ENCODE data around the gene FAF1. TPM values are rescaled to one million over a fixed set of nuclear protein-coding genes. Genes with fewer than 3 reads are reported as not detected.

FAF1 gene
- total RNA-seq, 2 experiments from 2014 or later, result 42.3 to 114 TPM

GRCh38 chr1:50593515-50593914, 366.6 kb downstream of the FAF1 start:
- intact Hi-C loops (cut with micrococcal nuclease; ENCODE audit: unreplicated experiment), result no loop called here
- H2AFZ ChIP-seq (ENCODE audit: low read length), result no peak overlapping the region
- no peak for DNase-seq (ENCODE audit: low spot score)
- BruUV-seq (replicated peaks), result no TSS peak
- CTCF ChIA-PET (ENCODE audit: unreplicated experiment), result no interaction called here
- H3K9me2 ChIP-seq (ENCODE audit: insufficient read depth, low read length), result no peaks in the 10 kb centered on the region
- no peak overlapping the region for H3K27ac ChIP-seq (ENCODE audit: low read depth, low read length, poor library complexity, severe bottlenecking)
- POLR2A ChIA-PET, result no interaction called here
- peaks cover 25% of the 10 kb centered on the region for H3K36me3 ChIP-seq (ENCODE audit: insufficient read depth, low read length)
- H3K4me1 ChIP-seq (ENCODE audit: insufficient read depth, low read length, poor library complexity, severe bottlenecking), result no peaks in the 10 kb centered on the region
- TF ChIP-seq EZH2phosphoT487 (IDR thresholded peaks at IDR 0.05; ENCODE audit: borderline replicate concordance, low read depth, low read length) (no peak), CTCF (conservative IDR thresholded peaks at IDR 0.05; ENCODE audit: low read length) (no peak)
- H3K4me2 ChIP-seq (ENCODE audit: low read length), result no peak overlapping the region
- no peaks in the 10 kb centered on the region for H4K20me1 ChIP-seq (ENCODE audit: insufficient read depth, low read length)
- H3K79me2 ChIP-seq (ENCODE audit: insufficient read depth, low read depth, low read length), result no peaks in the 10 kb centered on the region
- H3K4me3 ChIP-seq (ENCODE audit: low read depth, low read length, poor library complexity, severe bottlenecking), result no peak overlapping the region
- H3K9me3 ChIP-seq (ENCODE audit: low read length), result no peaks in the 10 kb centered on the region

GRCh38 chr1:50591598-50591997, 368.5 kb downstream of the FAF1 start:
- no peaks in the 10 kb centered on the region for H3K79me2 ChIP-seq (ENCODE audit: insufficient read depth, low read depth, low read length)
- H3K36me3 ChIP-seq (ENCODE audit: insufficient read depth, low read length), result peaks cover 25% of the 10 kb centered on the region
- no peaks in the 10 kb centered on the region for H3K9me2 ChIP-seq (ENCODE audit: insufficient read depth, low read length)
- no peak overlapping the region for H3K27ac ChIP-seq (ENCODE audit: low read depth, low read length, poor library complexity, severe bottlenecking)
- intact Hi-C loops (cut with micrococcal nuclease; ENCODE audit: unreplicated experiment), result no loop called here
- no peak overlapping the region for H3K4me3 ChIP-seq (ENCODE audit: low read depth, low read length, poor library complexity, severe bottlenecking)
- no peak overlapping the region for H2AFZ ChIP-seq (ENCODE audit: low read length)
- no TSS peak for BruUV-seq (replicated peaks)
- POLR2A ChIA-PET, result no interaction called here
- DNase-seq (ENCODE audit: low spot score), result no peak
- no peaks in the 10 kb centered on the region for H3K9me3 ChIP-seq (ENCODE audit: low read length)
- no peaks in the 10 kb centered on the region for H3K4me1 ChIP-seq (ENCODE audit: insufficient read depth, low read length, poor library complexity, severe bottlenecking)
- CTCF ChIA-PET (ENCODE audit: unreplicated experiment), result no interaction called here
- no peak for TF ChIP-seq EZH2phosphoT487 (IDR thresholded peaks at IDR 0.05; ENCODE audit: borderline replicate concordance, low read depth, low read length)
- TF ChIP-seq CTCF (conservative IDR thresholded peaks at IDR 0.05; ENCODE audit: low read length), result no peak
- H4K20me1 ChIP-seq (ENCODE audit: insufficient read depth, low read length), result no peaks in the 10 kb centered on the region
- no peak overlapping the region for H3K4me2 ChIP-seq (ENCODE audit: low read length)

GRCh38 chr1:50582346-50582745, 377.7 kb downstream of the FAF1 start:
- Histone ChIP-seq H4K20me1 (ENCODE audit: insufficient read depth, low read length) (peaks cover 4% of the 10 kb centered on the region; the same call in 1 of the 2 replicates), H3K27ac (ENCODE audit: low read depth, low read length, poor library complexity, severe bottlenecking) (no peak overlapping the region), H3K4me1 (ENCODE audit: insufficient read depth, low read length, poor library complexity, severe bottlenecking) (no peaks in the 10 kb centered on the region), H3K9me3 (ENCODE audit: low read length) (no peaks in the 10 kb centered on the region), H3K9me2 (ENCODE audit: insufficient read depth, low read length) (no peaks in the 10 kb centered on the region), H2AFZ (ENCODE audit: low read length) (no peak overlapping the region), H3K36me3 (ENCODE audit: insufficient read depth, low read length) (peaks cover 20% of the 10 kb centered on the region), H3K4me3 (ENCODE audit: low read depth, low read length, poor library complexity, severe bottlenecking) (no peak overlapping the region), H3K4me2 (ENCODE audit: low read length) (no peak overlapping the region), H3K79me2 (ENCODE audit: insufficient read depth, low read depth, low read length) (no peaks in the 10 kb centered on the region)
- no peak for DNase-seq (ENCODE audit: low spot score)
- TF ChIP-seq EZH2phosphoT487 (IDR thresholded peaks at IDR 0.05; ENCODE audit: borderline replicate concordance, low read depth, low read length) (no peak), CTCF (conservative IDR thresholded peaks at IDR 0.05; ENCODE audit: low read length) (peak; percentile 38; the same call in 1 of the 2 replicates)
- ChIA-PET CTCF (ENCODE audit: unreplicated experiment) (no interaction called here), POLR2A (no interaction called here)
- no TSS peak for BruUV-seq (replicated peaks)
- intact Hi-C loops (cut with micrococcal nuclease; ENCODE audit: unreplicated experiment), result no loop called here

Data from OCI-LY7 (cell line).